A549 (cell line): Measurements from ENCODE around the gene ARHGEF18.

Experiments used
- EHMT2 ChIP-seq: fragments of 200-600 bp; sonication (generic); IDR thresholded peaks from 2 replicates; pipeline ENCODE4 v1.6.1; 2016; ENCODE audit warnings: antibody characterized with exemption, low read depth, mild to moderate bottlenecking, moderate library complexity
- JUN ChIP-seq, 2 experiments: fragments of >200 bp; sonication (Bioruptor Twin); formaldehyde crosslinking; IDR thresholded peaks; 2 replicates in 1 of 2; 3 replicates in 1 of 2; pipeline ENCODE4 v1.6.1; 2016 to 2017
- KDM5A ChIP-seq: fragments of 200-600 bp; sonication (generic); IDR thresholded peaks from 2 replicates; pipeline ENCODE4 v1.6.1; 2016; ENCODE audit warnings: antibody characterized with exemption, mild to moderate bottlenecking
- MYC ChIP-seq: IDR thresholded peaks from 2 replicates; pipeline ENCODE4 v1.6.1; 2012; ENCODE audit warnings: mild to moderate bottlenecking, inconsistent platforms, low read length, improper control_type of control experiment, borderline replicate concordance
- POLR2A ChIP-seq: IDR thresholded peaks from 2 replicates; pipeline ENCODE4 v1.6.1; 2012; ENCODE audit warnings: mild to moderate bottlenecking, low read length
- RNF2 ChIP-seq: fragments of 200-600 bp; sonication (generic); IDR thresholded peaks from 2 replicates; pipeline ENCODE4 v1.6.1; 2016; ENCODE audit warnings: low read depth, mild to moderate bottlenecking, antibody characterized with exemption, moderate library complexity, borderline replicate concordance
- SMC3 ChIP-seq: fragments of >200 bp; sonication (Bioruptor Twin); formaldehyde crosslinking; IDR thresholded peaks from 3 replicates; pipeline ENCODE4 v1.6.1; 2018; ENCODE audit warnings: inconsistent platforms
- TF ChIP-seq, protein P1 (sequence below): fragments of >200 bp; sonication (Bioruptor Twin); formaldehyde crosslinking; IDR thresholded peaks from 3 replicates; pipeline ENCODE4 v1.5.1; 2016
- TF ChIP-seq, protein P2 (sequence below): fragments of 200-600 bp; sonication (generic); IDR thresholded peaks from 2 replicates; pipeline ENCODE4 v1.6.1; 2016; ENCODE audit warnings: antibody characterized with exemption, mild to moderate bottlenecking, moderate library complexity
- TF ChIP-seq, protein P3 (sequence below): fragments of 150-350 bp; IDR thresholded peaks from 2 replicates; pipeline ENCODE4 v1.6.1; 2014; ENCODE audit warnings: low read depth, mild to moderate bottlenecking, low read length
- TF ChIP-seq, protein P4 (sequence below): IDR thresholded peaks from 2 replicates; pipeline ENCODE4 v1.6.1; 2012
- TF ChIP-seq, protein P5 (sequence below): fragments of 450-650 bp; IDR thresholded peaks from 2 replicates; pipeline ENCODE4 v1.6.1; 2014; ENCODE audit warnings: antibody characterized with exemption

DNA sequence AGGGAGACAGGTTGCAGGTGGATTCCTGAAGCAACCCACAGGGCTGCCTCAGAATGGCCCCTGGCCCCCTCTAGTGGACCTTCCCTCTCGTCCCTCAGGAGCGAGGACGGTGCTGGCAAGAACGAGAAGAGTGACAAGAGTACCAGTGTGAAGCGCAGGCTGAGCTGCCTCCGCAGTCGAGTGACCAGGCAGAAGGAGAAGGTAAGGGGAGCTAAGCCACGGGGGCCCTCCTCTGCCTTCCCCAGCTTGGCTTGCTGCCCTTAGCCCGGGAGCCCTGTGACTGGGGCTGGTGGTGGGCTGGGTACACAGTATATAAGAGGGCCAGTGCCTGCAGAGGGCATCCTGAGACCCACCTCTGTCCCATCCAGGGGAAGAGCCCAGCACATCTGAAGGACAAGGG is 34.0 kb downstream of the ARHGEF18 start:
- TF ChIP-seq, protein P1, sequence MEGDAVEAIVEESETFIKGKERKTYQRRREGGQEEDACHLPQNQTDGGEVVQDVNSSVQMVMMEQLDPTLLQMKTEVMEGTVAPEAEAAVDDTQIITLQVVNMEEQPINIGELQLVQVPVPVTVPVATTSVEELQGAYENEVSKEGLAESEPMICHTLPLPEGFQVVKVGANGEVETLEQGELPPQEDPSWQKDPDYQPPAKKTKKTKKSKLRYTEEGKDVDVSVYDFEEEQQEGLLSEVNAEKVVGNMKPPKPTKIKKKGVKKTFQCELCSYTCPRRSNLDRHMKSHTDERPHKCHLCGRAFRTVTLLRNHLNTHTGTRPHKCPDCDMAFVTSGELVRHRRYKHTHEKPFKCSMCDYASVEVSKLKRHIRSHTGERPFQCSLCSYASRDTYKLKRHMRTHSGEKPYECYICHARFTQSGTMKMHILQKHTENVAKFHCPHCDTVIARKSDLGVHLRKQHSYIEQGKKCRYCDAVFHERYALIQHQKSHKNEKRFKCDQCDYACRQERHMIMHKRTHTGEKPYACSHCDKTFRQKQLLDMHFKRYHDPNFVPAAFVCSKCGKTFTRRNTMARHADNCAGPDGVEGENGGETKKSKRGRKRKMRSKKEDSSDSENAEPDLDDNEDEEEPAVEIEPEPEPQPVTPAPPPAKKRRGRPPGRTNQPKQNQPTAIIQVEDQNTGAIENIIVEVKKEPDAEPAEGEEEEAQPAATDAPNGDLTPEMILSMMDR = no peak
- TF ChIP-seq POLR2A (no peak), MYC (no peak), SMC3 (no peak), RNF2 (no peak), KDM5A (no peak), JUN (IDR thresholded peaks at IDR 0.05) (no peak), EHMT2 (no peak)
- TF ChIP-seq, protein P2, sequence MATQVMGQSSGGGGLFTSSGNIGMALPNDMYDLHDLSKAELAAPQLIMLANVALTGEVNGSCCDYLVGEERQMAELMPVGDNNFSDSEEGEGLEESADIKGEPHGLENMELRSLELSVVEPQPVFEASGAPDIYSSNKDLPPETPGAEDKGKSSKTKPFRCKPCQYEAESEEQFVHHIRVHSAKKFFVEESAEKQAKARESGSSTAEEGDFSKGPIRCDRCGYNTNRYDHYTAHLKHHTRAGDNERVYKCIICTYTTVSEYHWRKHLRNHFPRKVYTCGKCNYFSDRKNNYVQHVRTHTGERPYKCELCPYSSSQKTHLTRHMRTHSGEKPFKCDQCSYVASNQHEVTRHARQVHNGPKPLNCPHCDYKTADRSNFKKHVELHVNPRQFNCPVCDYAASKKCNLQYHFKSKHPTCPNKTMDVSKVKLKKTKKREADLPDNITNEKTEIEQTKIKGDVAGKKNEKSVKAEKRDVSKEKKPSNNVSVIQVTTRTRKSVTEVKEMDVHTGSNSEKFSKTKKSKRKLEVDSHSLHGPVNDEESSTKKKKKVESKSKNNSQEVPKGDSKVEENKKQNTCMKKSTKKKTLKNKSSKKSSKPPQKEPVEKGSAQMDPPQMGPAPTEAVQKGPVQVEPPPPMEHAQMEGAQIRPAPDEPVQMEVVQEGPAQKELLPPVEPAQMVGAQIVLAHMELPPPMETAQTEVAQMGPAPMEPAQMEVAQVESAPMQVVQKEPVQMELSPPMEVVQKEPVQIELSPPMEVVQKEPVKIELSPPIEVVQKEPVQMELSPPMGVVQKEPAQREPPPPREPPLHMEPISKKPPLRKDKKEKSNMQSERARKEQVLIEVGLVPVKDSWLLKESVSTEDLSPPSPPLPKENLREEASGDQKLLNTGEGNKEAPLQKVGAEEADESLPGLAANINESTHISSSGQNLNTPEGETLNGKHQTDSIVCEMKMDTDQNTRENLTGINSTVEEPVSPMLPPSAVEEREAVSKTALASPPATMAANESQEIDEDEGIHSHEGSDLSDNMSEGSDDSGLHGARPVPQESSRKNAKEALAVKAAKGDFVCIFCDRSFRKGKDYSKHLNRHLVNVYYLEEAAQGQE = no peak
- TF ChIP-seq, protein P3, sequence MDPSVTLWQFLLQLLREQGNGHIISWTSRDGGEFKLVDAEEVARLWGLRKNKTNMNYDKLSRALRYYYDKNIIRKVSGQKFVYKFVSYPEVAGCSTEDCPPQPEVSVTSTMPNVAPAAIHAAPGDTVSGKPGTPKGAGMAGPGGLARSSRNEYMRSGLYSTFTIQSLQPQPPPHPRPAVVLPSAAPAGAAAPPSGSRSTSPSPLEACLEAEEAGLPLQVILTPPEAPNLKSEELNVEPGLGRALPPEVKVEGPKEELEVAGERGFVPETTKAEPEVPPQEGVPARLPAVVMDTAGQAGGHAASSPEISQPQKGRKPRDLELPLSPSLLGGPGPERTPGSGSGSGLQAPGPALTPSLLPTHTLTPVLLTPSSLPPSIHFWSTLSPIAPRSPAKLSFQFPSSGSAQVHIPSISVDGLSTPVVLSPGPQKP = no peak
- TF ChIP-seq, protein P4, sequence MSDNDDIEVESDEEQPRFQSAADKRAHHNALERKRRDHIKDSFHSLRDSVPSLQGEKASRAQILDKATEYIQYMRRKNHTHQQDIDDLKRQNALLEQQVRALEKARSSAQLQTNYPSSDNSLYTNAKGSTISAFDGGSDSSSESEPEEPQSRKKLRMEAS = no peak
- TF ChIP-seq, protein P5, sequence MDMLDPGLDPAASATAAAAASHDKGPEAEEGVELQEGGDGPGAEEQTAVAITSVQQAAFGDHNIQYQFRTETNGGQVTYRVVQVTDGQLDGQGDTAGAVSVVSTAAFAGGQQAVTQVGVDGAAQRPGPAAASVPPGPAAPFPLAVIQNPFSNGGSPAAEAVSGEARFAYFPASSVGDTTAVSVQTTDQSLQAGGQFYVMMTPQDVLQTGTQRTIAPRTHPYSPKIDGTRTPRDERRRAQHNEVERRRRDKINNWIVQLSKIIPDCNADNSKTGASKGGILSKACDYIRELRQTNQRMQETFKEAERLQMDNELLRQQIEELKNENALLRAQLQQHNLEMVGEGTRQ = no peak
